Neural progenitor cell (in vitro differentiated cells): Measurements from ENCODE around the gene NMB.

Experiments
- EZH2 ChIP-seq: fragments of 200-600 bp; sonication (generic); IDR thresholded peaks from 2 replicates; pipeline ENCODE4 v1.6.1; 2017; ENCODE audit warnings: antibody characterized with exemption, mild to moderate bottlenecking, moderate library complexity
- EZH2phosphoT487 ChIP-seq: fragments of 200-600 bp; sonication (generic); IDR thresholded peaks from 2 replicates; pipeline ENCODE4 v1.6.1; 2017; ENCODE audit warnings: antibody characterized with exemption

GRCh38 chr15:84645496-84645895 is 12.5 kb downstream of the NMB start:
- no peak for TF ChIP-seq EZH2
- no peak for TF ChIP-seq EZH2phosphoT487
